Activated T-cell treated with anti-CD3 and anti-CD28 coated beads, Interleukin-2, amount 50 U/mL, for 48 hours (primary cell): ENCODE data around the gene KDM4C.

ENCODE experiments used
- DNase-seq, 2 experiments: peaks; one replicate each; pipeline ENCODE4 v3.0.0-alpha.2; 2020

The KDM4C gene

GRCh38 chr9:7115606-7116005 lies 357.8 kb downstream of the KDM4C start:
- DNase-seq = no peak

- DNase-seq = no peak
These were observed 360.1 kb downstream of the KDM4C start for GRCh38 chr9:7117676-7118561.

GRCh38 chr9:7118633-7119032 lies 360.9 kb downstream of the KDM4C start:
- DNase-seq = no peak

- DNase-seq = no peak
These were observed 361.8 kb downstream of the KDM4C start for GRCh38 chr9:7119612-7120011.

GRCh38 chr9:7121055-7121454 lies 363.3 kb downstream of the KDM4C start:
- no peak for DNase-seq

GRCh38 chr9:7121664-7122063 lies 363.9 kb downstream of the KDM4C start:
- DNase-seq = no peak

- DNase-seq = no peak
These were observed 366.0 kb downstream of the KDM4C start for GRCh38 chr9:7123743-7124142.

- DNase-seq = no peak
These were observed 367.5 kb downstream of the KDM4C start for GRCh38 chr9:7125231-7125630.

GRCh38 chr9:7129391-7129790 lies 371.6 kb downstream of the KDM4C start:
- DNase-seq = no peak

GRCh38 chr9:7130266-7130820 lies 372.6 kb downstream of the KDM4C start:
- DNase-seq = no peak

- DNase-seq = no peak
These were observed 374.8 kb downstream of the KDM4C start for GRCh38 chr9:7132605-7133004.

- no peak for DNase-seq
These were observed 378.0 kb downstream of the KDM4C start for GRCh38 chr9:7135735-7136134.

- no peak for DNase-seq
These were observed 379.3 kb downstream of the KDM4C start for GRCh38 chr9:7137040-7137439.

GRCh38 chr9:7137571-7137970 lies 379.8 kb downstream of the KDM4C start:
- DNase-seq = no peak

GRCh38 chr9:7139886-7140285 lies 382.1 kb downstream of the KDM4C start:
- no peak for DNase-seq

- DNase-seq = no peak
These were observed 382.6 kb downstream of the KDM4C start for GRCh38 chr9:7140401-7140800.

- no peak for DNase-seq
These were observed 385.9 kb downstream of the KDM4C start for GRCh38 chr9:7143645-7144200.

GRCh38 chr9:7144265-7145046 lies 386.7 kb downstream of the KDM4C start:
- no peak for DNase-seq

- DNase-seq = no peak
These were observed 387.7 kb downstream of the KDM4C start for GRCh38 chr9:7145361-7146069.

GRCh38 chr9:7146582-7146981 lies 388.8 kb downstream of the KDM4C start:
- no peak for DNase-seq

GRCh38 chr9:7147121-7148090 lies 389.6 kb downstream of the KDM4C start:
- no peak for DNase-seq
